ENCODE measurements around the gene TMEM139. TPM values are rescaled to one million over a fixed set of nuclear protein-coding genes. Genes with fewer than 3 reads are reported as not detected.

TMEM139 gene
- polyA plus RNA-seq, 1 of the 3 experiments (the other 2 are of a cell fraction): 0.05 TPM

GRCh38 chr7:143288836-143289235, 4.1 kb downstream of the TMEM139 start:
- under 1% methylated on average over 11 of the region's 11 CpGs for WGBS (ENCODE audit: low lambda C conversion rate)
- Histone ChIP-seq H3F3A (replicated peaks; ENCODE audit: insufficient read depth) (peaks cover 3% of the 10 kb centered on the region), H3K9me3 (no peaks in the 10 kb centered on the region), H4K20me1 (ENCODE audit: insufficient read depth) (peaks cover 15% of the 10 kb centered on the region; the same call in 1 of the 2 replicates), H3K27ac (ENCODE audit: low read depth in 2 of 2, low read length in 1 of 2) (peak overlapping the region; percentile 69 to 89), H3K4me2 (peak overlapping the region; percentile 80), H3K36me3 (replicated peaks in 1 of 2; ENCODE audit: control insufficient read depth in 1 of 2, insufficient read depth in 2 of 2, low read length in 1 of 2) (peaks cover 23 to 34% of the 10 kb centered on the region in 2 experiments), H2AFZ (ENCODE audit: low read depth) (peak overlapping the region; percentile 65), H3K4me1 (ENCODE audit: control insufficient read depth in 1 of 2, insufficient read depth in 2 of 2, low read depth in 1 of 2, low read length in 1 of 2) (peaks cover 15 to 26% of the 10 kb centered on the region in 2 experiments; a peak in 3 of 4 replicates), H3K79me2 (ENCODE audit: insufficient read depth) (peaks cover 53% of the 10 kb centered on the region), H3K9me2 (no peaks in the 10 kb centered on the region), H3K27me3 (ENCODE audit: insufficient read depth) (no peaks in the 10 kb centered on the region), H3K9ac (peak overlapping the region; percentile 87), H3K4me3 (ENCODE audit: low read depth in 2 of 2, low read length in 1 of 2) (peak overlapping the region; percentile 73 to 86)
- no peak for DNase-seq
- ChIA-PET POLR2A (interaction anchor here (1.2 to 1.7 kb wide), 5 partner anchors 8 to 92 kb away, joined by 3 to 13 read pairs (median 6); partner anchors contain the start of gene GSTK1), CTCF (interaction anchor here (1.6 kb wide), 1 partner anchor 11 kb away, joined by 5 read pairs; no protein-coding TSS in a partner anchor)
- TF ChIP-seq RCOR1 (IDR thresholded peaks at IDR 0.05; ENCODE audit: low read length) (no peak), CHD2 (IDR thresholded peaks at IDR 0.05; ENCODE audit: low read length, partially characterized antibody) (no peak), SMC3 (IDR thresholded peaks at IDR 0.05; ENCODE audit: low read depth, low read length) (no peak), MXI1 (IDR thresholded peaks at IDR 0.05; ENCODE audit: low read depth, low read length) (no peak), FOSL2 (IDR thresholded peaks at IDR 0.05; ENCODE audit: borderline replicate concordance, low read depth) (no peak), NRF1 (IDR thresholded peaks at IDR 0.05; ENCODE audit: low read depth, low read length) (no peak), RXRA (IDR thresholded peaks at IDR 0.05; ENCODE audit: borderline replicate concordance, low read depth) (no peak), JUND (IDR thresholded peaks at IDR 0.05) (no peak), GABPA (IDR thresholded peaks at IDR 0.05; ENCODE audit: low read depth) (no peak), FOXM1 (IDR thresholded peaks at IDR 0.05; ENCODE audit: low read depth) (no peak), ZBTB33 (IDR thresholded peaks at IDR 0.05; ENCODE audit: borderline replicate concordance, low read depth) (no peak), MEF2A (IDR thresholded peaks at IDR 0.05; ENCODE audit: borderline replicate concordance, low read depth) (no peak), CTCF (IDR thresholded peaks at IDR 0.05) (no peak), ELF1 (IDR thresholded peaks at IDR 0.05) (no peak), PBX3 (IDR thresholded peaks at IDR 0.05) (no peak), GATA2 (CRISPR knock-in tag; IDR thresholded peaks at IDR 0.05) (no peak), YY1 (IDR thresholded peaks at IDR 0.05; ENCODE audit: low read depth) (no peak), EP300 (IDR thresholded peaks at IDR 0.05; ENCODE audit: borderline replicate concordance in 1 of 2, low read depth in 1 of 2, low read length in 1 of 2) (no peak)
